GM18861 (cell line): ENCODE data around the gene SERPINA6.
"Not testable (repeated sequence)": the region's sequence is repeated elsewhere in the genome, so short reads cannot be mapped to it uniquely, and the experiment has no call there.

Experiments
- ATAC-seq: cut with Tn5 transposase; IDR thresholded peaks from one replicate; pipeline ENCODE4 v1.9.1; 2021; ENCODE audit not compliant: unreplicated experiment

The SERPINA6 gene

GRCh38 chr14:94293578-94293924 is 29.6 kb downstream of the SERPINA6 start:
- ATAC-seq: no peak

GRCh38 chr14:94292872-94293577 is 30.1 kb downstream of the SERPINA6 start, which contains the start of gene SERPINA10:
SERPINA10 (minus strand) TSS chr14:94293268; CDS start chr14:94290593, 2,675 bp downstream.
- ATAC-seq: no peak

GRCh38 chr14:94292526-94292871 is 30.6 kb downstream of the SERPINA6 start:
- no peak for ATAC-seq

DNA sequence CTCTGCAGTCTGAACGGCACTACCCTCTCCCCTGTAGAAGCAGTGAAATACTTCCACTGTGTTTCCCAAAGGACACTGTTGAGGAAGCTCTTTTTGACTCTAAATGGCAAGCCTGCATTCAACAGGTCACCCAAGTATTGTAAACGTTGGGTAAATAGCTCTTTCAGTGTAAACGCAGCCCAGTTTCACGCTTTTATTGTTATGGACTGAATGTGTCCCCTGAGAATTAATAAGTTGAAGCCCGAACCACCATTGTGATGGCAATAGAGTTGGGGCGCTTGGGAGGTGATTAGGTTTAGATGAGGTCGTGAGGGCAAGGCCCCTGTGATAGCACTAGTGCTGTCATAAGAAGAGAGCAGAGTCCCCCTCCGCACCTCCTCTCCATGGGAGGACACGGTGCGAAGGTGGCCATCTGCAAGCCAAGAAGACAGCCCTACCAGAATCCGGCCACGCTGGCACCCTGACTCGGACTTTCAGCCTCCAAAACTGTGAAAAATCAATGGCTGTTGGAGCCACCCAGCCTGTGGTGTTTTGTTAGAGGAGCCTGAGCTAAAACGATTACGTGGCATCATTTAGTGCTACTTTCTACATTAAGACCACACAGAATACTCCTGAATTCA is 31.1 kb downstream of the SERPINA6 start:
- ATAC-seq: no peak

GRCh38 chr14:94291159-94291905 is 31.8 kb downstream of the SERPINA6 start:
- ATAC-seq: no peak

GRCh38 chr14:94290197-94290596 is 32.9 kb downstream of the SERPINA6 start:
- ATAC-seq: no peak

- no peak for ATAC-seq
These were observed 34.3 kb downstream of the SERPINA6 start for GRCh38 chr14:94288610-94289465.

- ATAC-seq: no peak
These were observed 38.0 kb downstream of the SERPINA6 start for GRCh38 chr14:94285158-94285557.

GRCh38 chr14:94284221-94284620 is 38.9 kb downstream of the SERPINA6 start:
- no peak for ATAC-seq

DNA sequence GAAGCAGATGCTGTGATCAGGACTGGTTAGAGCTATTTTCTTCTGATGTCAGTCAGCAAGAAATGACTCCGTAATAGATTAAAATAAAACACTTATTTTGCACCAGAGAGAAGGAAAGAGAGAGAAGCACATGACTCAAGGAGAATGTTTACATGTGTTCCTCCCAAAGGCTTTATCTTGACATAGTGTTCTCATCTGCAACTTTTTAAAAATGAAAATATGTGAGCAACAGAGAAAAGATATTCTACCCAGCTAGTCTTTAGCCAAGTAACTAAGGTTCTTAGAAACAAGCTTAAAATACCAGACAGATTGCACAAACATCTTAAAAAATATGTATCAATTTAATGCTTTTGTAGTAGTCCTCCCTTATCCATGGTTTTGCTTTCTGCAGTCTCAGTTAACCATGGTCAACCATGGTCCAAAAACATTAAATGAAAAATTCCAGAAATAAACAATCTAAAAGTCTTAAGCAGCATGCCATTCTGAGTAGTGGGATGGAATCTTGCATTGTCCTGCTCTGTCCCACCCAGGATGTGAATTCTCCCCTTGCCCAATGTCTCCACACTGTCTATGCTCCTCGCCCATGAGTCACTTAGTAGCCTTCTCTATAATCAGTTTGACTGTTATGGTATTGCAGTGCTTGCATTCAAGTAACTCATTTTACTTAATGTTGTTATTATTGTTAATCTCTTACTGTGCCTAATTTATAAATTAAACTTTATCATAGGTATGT is 40.0 kb downstream of the SERPINA6 start:
- no peak for ATAC-seq

DNA sequence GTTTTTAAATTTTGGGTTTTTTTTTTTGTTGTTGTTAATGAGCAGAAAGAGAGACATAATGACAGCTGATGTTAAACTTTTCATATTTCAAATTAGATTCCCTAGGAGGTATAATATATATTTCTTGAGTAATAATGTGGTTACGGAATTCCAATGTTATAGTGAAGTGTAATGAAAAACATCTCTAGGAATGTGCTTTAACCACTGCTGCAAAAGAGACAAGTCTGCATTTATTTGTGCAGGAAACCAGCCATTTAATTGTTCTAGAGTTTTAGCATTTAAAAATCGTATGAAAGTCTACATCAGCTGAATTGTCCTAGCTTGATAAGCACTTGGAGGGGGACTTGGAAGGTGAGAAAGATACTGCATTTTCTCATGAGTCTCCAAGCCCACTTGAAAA is 44.4 kb downstream of the SERPINA6 start:
- no peak for ATAC-seq

DNA sequence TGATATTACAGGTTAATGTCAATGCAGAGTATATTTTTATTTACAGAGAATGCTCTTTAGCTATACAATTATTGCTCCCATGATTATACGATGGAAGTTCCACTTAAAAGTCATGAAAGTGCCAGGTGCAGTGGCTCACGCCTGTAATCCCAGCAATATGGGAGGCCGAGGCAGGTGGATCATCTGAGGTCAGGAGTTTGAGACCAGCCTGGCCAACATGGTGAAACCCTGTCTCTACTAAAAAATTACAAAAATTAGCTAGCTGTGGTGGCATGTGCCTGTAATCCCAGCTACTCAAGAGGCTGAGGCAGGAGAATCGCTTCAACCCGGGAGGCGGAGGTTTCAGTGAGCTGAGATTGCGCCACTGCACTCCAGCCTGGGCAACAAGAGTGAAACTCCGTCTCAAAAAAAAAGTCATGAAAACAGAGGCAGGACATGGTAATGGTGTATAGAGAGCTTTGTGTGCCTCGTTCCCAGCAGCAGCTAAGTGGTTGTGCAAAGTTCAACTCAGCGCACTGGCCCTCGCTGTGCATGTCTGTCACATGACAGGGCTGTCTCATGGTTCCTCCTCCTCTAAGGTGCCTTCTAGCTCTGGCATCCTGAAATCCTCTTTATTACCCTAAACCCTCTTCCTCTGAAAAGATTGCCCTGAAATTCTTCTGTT is 46.1 kb downstream of the SERPINA6 start:
- not testable (repeated sequence) for ATAC-seq

DNA sequence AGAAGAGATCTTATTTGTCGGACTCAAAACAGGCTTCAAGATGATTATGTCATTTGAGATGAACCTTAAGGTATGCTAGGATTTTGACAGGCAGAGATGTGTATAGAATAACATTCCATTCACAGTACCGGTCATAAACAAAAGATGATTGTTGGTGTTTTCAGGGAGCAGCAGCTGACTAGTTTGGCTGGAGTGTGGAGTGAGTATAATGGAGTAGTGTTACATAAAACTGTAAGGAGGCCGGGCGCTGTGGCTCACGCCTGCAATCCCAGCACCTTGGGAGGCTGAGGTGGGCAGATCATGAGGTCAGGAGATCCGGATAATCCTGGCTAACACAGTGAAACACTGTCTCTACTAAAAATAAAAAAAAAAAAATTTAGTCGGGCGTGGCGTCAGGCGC is 54.0 kb downstream of the SERPINA6 start:
- no peak for ATAC-seq

GRCh38 chr14:94268582-94268981 is 54.6 kb downstream of the SERPINA6 start:
- ATAC-seq: not testable (repeated sequence)

- no peak for ATAC-seq
These were observed 55.8 kb downstream of the SERPINA6 start for GRCh38 chr14:94267352-94267751.

DNA sequence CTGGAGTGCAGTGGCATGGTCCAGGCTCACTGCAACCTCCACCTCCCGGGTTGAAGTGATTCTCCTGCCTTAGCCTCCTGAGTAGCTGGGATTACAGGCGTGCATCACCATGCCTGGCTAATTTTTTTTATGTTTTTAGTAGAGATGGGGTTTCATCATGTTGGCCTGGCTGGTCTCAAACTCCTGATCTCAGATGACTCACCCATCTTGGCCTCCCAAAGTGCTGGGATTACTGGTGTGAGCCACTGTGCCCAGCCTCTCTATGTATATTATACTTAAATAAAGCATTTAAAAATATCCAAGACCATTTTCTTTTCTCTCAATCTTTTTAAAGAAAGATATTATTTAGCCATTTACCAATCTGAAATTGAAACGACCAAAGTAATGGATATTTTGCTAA is 58.9 kb downstream of the SERPINA6 start:
- not testable (repeated sequence) for ATAC-seq
